Kidney (tissue), 14 donors: Measurements from ENCODE around the gene RGS9. TPM values are rescaled to one million over a fixed set of nuclear protein-coding genes. Genes with fewer than 3 reads are reported as not detected.

Experiments used
- DNase-seq, 5 donors: peaks; one replicate each; pipeline ENCODE4 v3.0.0-alpha.2; 2013 to 2020
- FAIRE-seq: peaks from 2 replicates; lab custom pipeline; 2012; peaks lifted over from hg19 to GRCh38; lab: Jason Lieb, UNC
- H3K27ac ChIP-seq, 2 donors: one replicate each; pipeline ENCODE4 v1.7.0; 2013; ENCODE audit warnings: low read depth in 2 of 2, low read length in 2 of 2, inconsistent platforms in 1 of 2
- H3K27me3 ChIP-seq: one replicate; pipeline ENCODE4 v1.7.1; 2013; ENCODE audit warnings: low read length, inconsistent platforms; ENCODE audit not compliant: control insufficient read depth, insufficient read depth
- H3K36me3 ChIP-seq, 3 donors: one replicate each; pipeline versions ENCODE4 v1.7.0 to v1.7.1; 2013; ENCODE audit warnings: low read length in 3 of 3, control low read depth in 1 of 3, inconsistent platforms in 1 of 3; ENCODE audit not compliant: insufficient read depth in 3 of 3, control insufficient read depth in 2 of 3
- H3K4me1 ChIP-seq, 3 donors: one replicate each; pipeline versions ENCODE4 v1.7.0 to v1.7.1; 2013; ENCODE audit warnings: low read length in 3 of 3, inconsistent platforms in 1 of 3, low read depth in 1 of 3; ENCODE audit not compliant: control insufficient read depth in 2 of 3, insufficient read depth in 2 of 3
- H3K4me3 ChIP-seq, 3 donors: one replicate each; pipeline versions ENCODE4 v1.7.0 to v1.8.1; 2013; ENCODE audit warnings: low read length in 3 of 3, control low read depth in 1 of 3, inconsistent platforms in 1 of 3
- H3K9ac ChIP-seq, 3 donors: one replicate each; pipeline versions ENCODE4 v1.7.0 to v1.7.1; 2013; ENCODE audit warnings: low read length in 3 of 3, control low read depth in 1 of 3, inconsistent platforms in 1 of 3
- H3K9me3 ChIP-seq, 3 donors: one replicate each; pipeline versions ENCODE4 v1.7.0 to v1.7.1; 2013; ENCODE audit warnings: low read length in 3 of 3, control low read depth in 1 of 3, inconsistent platforms in 1 of 3; ENCODE audit not compliant: control insufficient read depth in 2 of 3, insufficient read depth in 1 of 3
- intact Hi-C: fragments of 100-400 bp; cut with DNase I; formaldehyde crosslinking; loops from one replicate; pipeline ENCODE4 v1.11.1; 2022
- polyA plus RNA-seq: library from polyadenylated mRNA; stranded (reverse); fragments of 350-450 nt; fragmentation: Illumina TruSeq; extraction: RNeasy Lipid Tissue Mini Kit (QIAGEN cat#74804); gene quantifications from one replicate; pipeline ENCODE4 v1.2.3, GENCODE V29; 2014; ENCODE audit warnings: low read depth, low replicate concordance; ENCODE audit not compliant: insufficient read depth
- total RNA-seq: library from RNA; stranded (reverse); fragmentation: NEBNext Ultra II Directional; extraction: Animal tissue kit (Norgen Biotek cat#: 25700); gene quantifications from one replicate; pipeline ENCODE4 v1.2.1, GENCODE V29; 2021
- TF ChIP-seq, protein P1 (sequence below): IDR thresholded peaks from 3 replicates; pipeline ENCODE4 v1.5.1; 2012; ENCODE audit warnings: mild to moderate bottlenecking, moderate library complexity, borderline replicate concordance; ENCODE audit not compliant: insufficient read depth; ENCODE audit errors: extremely low read depth
- donor health status: control.
- donor health status: control.
- donor health status: control.
- donor health status: control.
- donor health status: control.
- donor health status: DM: yes; HTN: yes; CAD: no.
- donor health status: Normal renal cell carcinoma (clear cell type).

RGS9 gene
- total and polyA plus RNA-seq, 2 donors from 2014 or later = 4.2 to 7.2 TPM

DNA sequence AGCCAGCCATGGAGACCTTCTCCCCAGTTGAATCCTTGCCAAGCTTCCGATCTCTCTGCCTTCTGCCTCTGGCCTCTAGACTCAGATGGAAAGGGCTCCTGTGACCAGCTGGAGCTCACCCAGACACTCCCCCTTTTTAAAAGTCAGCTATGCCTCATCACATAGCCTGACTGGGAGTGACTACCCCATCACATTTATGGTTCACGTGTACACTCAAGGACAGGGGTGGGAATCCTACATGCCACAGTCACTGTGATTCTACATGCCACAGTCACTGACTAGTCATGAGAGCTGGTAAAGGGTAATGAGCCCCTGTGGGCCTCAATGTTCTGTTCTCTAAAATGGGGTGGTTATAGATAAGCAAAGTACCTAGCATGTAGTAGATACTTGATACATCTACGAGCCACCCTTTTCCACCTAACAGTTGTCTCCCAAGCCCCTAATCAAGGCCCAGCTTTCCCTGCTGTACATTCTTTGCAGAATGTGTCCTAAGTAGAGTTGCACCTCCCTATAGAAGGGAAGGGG, 85.1 kb downstream of the RGS9 start:
- intact Hi-C loops = no loop called here
- no peak overlapping the region for H3K27ac ChIP-seq
- H3K4me3 ChIP-seq = no peak overlapping the region
- no peak overlapping the region for H3K9ac ChIP-seq
- TF ChIP-seq, protein P1, sequence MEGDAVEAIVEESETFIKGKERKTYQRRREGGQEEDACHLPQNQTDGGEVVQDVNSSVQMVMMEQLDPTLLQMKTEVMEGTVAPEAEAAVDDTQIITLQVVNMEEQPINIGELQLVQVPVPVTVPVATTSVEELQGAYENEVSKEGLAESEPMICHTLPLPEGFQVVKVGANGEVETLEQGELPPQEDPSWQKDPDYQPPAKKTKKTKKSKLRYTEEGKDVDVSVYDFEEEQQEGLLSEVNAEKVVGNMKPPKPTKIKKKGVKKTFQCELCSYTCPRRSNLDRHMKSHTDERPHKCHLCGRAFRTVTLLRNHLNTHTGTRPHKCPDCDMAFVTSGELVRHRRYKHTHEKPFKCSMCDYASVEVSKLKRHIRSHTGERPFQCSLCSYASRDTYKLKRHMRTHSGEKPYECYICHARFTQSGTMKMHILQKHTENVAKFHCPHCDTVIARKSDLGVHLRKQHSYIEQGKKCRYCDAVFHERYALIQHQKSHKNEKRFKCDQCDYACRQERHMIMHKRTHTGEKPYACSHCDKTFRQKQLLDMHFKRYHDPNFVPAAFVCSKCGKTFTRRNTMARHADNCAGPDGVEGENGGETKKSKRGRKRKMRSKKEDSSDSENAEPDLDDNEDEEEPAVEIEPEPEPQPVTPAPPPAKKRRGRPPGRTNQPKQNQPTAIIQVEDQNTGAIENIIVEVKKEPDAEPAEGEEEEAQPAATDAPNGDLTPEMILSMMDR = no peak
- no peaks in the 10 kb centered on the region for H3K4me1 ChIP-seq
- H3K36me3 ChIP-seq = no peaks in the 10 kb centered on the region
- H3K27me3 ChIP-seq = no peaks in the 10 kb centered on the region
- FAIRE-seq (no peak), DNase-seq (no peak)
- H3K9me3 ChIP-seq = no peaks in the 10 kb centered on the region

DNA sequence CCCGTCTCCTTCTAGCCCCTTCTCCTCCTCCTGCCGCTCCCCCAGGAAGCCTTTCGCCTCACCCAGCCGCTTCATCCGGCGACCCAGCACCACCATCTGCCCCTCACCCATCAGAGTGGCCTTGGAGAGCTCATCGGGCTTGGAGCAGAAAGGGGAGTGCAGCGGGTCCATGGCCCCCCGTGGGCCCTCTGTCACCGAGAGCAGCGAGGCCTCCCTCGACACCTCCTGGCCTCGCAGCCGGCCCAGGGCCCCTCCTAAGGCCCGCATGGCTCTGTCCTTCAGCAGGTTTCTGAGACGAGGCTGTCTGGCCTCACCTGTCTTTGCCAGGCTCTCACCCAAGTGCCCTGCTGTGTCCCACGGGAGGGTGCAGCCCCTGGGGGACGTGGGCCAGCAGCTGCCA, 87.9 kb downstream of the RGS9 start:
- intact Hi-C loops = no loop called here
- no peaks in the 10 kb centered on the region for H3K9me3 ChIP-seq

DNA sequence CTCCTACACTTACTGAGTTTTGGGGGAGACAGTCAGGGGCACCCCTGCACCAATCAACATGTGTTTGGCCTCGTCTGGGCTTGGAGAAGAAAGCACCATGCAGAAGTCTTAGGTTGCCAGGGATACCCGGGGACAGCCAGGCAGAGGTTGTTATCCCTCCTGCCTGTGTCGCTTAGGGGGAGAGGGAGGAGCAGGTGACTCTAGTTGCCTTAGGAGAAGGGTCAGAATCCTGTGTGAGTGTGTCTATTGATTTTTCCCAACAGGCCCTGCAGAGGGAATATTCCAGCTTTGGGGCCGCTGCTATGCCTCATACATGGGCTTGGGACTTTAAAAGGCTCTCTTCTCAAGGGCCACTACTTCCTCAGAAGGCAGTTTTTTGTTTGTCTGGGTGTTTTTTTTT, 89.1 kb downstream of the RGS9 start:
- intact Hi-C loops = no loop called here

More for the DNA sequence above, 87.9 kb downstream of the RGS9 start:
- Histone ChIP-seq H3K4me1 (peaks cover 0 to 3% (median 0%) of the 10 kb centered on the region in 3 donors), H3K27me3 (no peaks in the 10 kb centered on the region), H3K27ac (no peak overlapping the region), H3K36me3 (no peaks in the 10 kb centered on the region), H3K4me3 (no peak overlapping the region), H3K9ac (no peak overlapping the region)
- FAIRE-seq (no peak), DNase-seq (no peak)
- TF ChIP-seq, protein P1 = no peak

More for the DNA sequence above, 89.1 kb downstream of the RGS9 start:
- H3K27ac ChIP-seq = no peak overlapping the region
- H3K4me1 ChIP-seq = peaks cover 0 to 3% (median 0%) of the 10 kb centered on the region in 3 donors
- no peaks in the 10 kb centered on the region for H3K36me3 ChIP-seq
- DNase-seq (no peak), FAIRE-seq (no peak)
- no peaks in the 10 kb centered on the region for H3K27me3 ChIP-seq
- TF ChIP-seq, protein P1 = no peak
- no peaks in the 10 kb centered on the region for H3K9me3 ChIP-seq
- H3K9ac ChIP-seq = no peak overlapping the region
- H3K4me3 ChIP-seq = no peak overlapping the region
